HEK293T (cell line): ENCODE data around the gene TSGA10IP.

Experiments used
- BHLHE40 ChIP-seq: fragments of 450-650 bp; IDR thresholded peaks from 2 replicates; pipeline ENCODE4 v1.6.1; 2016; ENCODE audit warnings: mild to moderate bottlenecking, moderate library complexity, borderline replicate concordance
- SUZ12 ChIP-seq: fragments of 450-650 bp; IDR thresholded peaks from 2 replicates; pipeline ENCODE4 v1.6.1; 2016; ENCODE audit warnings: mild to moderate bottlenecking
- TF ChIP-seq, protein P1 (sequence below): fragments of 450-650 bp; IDR thresholded peaks from 2 replicates; pipeline ENCODE4 v1.6.1; 2016

DNA sequence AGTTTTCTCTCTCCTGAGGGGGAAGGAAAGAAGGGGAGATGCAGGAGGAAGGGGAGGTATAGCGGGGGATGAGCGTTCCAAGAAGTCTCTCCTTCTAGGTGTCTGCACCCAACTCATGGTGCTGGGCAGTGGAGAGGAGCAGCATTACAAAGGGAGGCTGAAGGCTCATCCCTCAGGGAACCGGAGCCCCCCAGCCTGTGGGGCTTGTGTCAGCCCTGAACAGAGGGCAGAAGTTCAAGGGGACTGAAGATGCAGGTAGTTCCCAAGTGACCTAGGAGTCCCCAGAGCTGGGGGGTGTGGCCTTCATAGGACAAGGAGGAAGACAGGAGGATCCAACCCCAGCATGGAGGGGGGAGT, 28.2 kb upstream of the TSGA10IP start:
- TF ChIP-seq SUZ12, result no peak
- TF ChIP-seq, protein P1, sequence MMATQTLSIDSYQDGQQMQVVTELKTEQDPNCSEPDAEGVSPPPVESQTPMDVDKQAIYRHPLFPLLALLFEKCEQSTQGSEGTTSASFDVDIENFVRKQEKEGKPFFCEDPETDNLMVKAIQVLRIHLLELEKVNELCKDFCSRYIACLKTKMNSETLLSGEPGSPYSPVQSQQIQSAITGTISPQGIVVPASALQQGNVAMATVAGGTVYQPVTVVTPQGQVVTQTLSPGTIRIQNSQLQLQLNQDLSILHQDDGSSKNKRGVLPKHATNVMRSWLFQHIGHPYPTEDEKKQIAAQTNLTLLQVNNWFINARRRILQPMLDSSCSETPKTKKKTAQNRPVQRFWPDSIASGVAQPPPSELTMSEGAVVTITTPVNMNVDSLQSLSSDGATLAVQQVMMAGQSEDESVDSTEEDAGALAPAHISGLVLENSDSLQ, result no peak
- no peak for TF ChIP-seq BHLHE40
